ENCODE measurements around the gene CLEC2L. TPM values are rescaled to one million over a fixed set of nuclear protein-coding genes. Genes with fewer than 3 reads are reported as not detected.
"Not testable (repeated sequence)": the region's sequence is repeated elsewhere in the genome, so short reads cannot be mapped to it uniquely, and the experiment has no call there.

The CLEC2L gene
- total and polyA plus RNA-seq, 10 donors = 0.11 TPM; not detected in 9

GRCh38 chr7:139543801-139544603, 20.5 kb downstream of the CLEC2L start:
- Histone ChIP-seq H3K4me3 (no peak overlapping the region), H3K27me3 (replicated peaks in 1 of 7) (no peaks in the 10 kb centered on the region), H3K27ac (no peak overlapping the region), H3K36me3 (no peaks in the 10 kb centered on the region), H3K9me3 (no peaks in the 10 kb centered on the region), H3K4me1 (peaks cover 0 to 6% (median 0%) of the 10 kb centered on the region in 6 donors)
- intact Hi-C loops (cut with DNase I; ENCODE audit: low total_unique reads) = no loop called here
- 69 to 83% (median 80%) methylated on average over 9 to 18 of the region's 18 CpGs for WGBS, 5 donors
- TF ChIP-seq POLR2AphosphoS5 (IDR thresholded peaks at IDR 0.05) = no peak
- no peak for TF ChIP-seq CTCF (IDR thresholded peaks at IDR 0.05 in 8 of 11, conservative IDR thresholded peaks at IDR 0.05 in 3 of 11)
- TF ChIP-seq POLR2A (IDR thresholded peaks at IDR 0.05) = no peak
- no peak for DNase-seq

GRCh38 chr7:139544645-139545044, 21.2 kb downstream of the CLEC2L start:
- 89 to 94% (median 92%) methylated on average over 10 to 11 of the region's 11 CpGs for WGBS, 5 donors
- Histone ChIP-seq H3K4me3 (no peak overlapping the region), H3K27me3 (replicated peaks in 1 of 7) (no peaks in the 10 kb centered on the region), H3K4me1 (peaks cover 0 to 6% (median 0%) of the 10 kb centered on the region in 6 donors), H3K27ac (no peak overlapping the region), H3K36me3 (no peaks in the 10 kb centered on the region), H3K9me3 (no peaks in the 10 kb centered on the region)
- no peak for TF ChIP-seq CTCF (IDR thresholded peaks at IDR 0.05 in 8 of 11, conservative IDR thresholded peaks at IDR 0.05 in 3 of 11)
- TF ChIP-seq POLR2AphosphoS5 (IDR thresholded peaks at IDR 0.05) = no peak
- TF ChIP-seq POLR2A (IDR thresholded peaks at IDR 0.05) = no peak
- intact Hi-C loops (cut with DNase I; ENCODE audit: low total_unique reads) = no loop called here
- DNase-seq = no peak

GRCh38 chr7:139548302-139549028, 25.0 kb downstream of the CLEC2L start:
- H3K4me3 ChIP-seq = no peak overlapping the region
- no peak for TF ChIP-seq POLR2AphosphoS5 (IDR thresholded peaks at IDR 0.05)
- no peak for TF ChIP-seq CTCF (IDR thresholded peaks at IDR 0.05 in 8 of 11, conservative IDR thresholded peaks at IDR 0.05 in 3 of 11)
- no peak for TF ChIP-seq POLR2A (IDR thresholded peaks at IDR 0.05)
- WGBS, 5 donors = 74 to 97% (median 91%) methylated on average over 5 of the region's 5 CpGs
- H3K36me3 ChIP-seq = no peaks in the 10 kb centered on the region
- peaks cover 0 to 6% (median 0%) of the 10 kb centered on the region in 6 donors for H3K4me1 ChIP-seq
- H3K9me3 ChIP-seq = no peaks in the 10 kb centered on the region
- no peak for DNase-seq
- no peak overlapping the region for H3K27ac ChIP-seq
- no peaks in the 10 kb centered on the region for H3K27me3 ChIP-seq (replicated peaks in 1 of 7)
- intact Hi-C loops (cut with DNase I; ENCODE audit: low total_unique reads) = no loop called here

- H3K4me3 ChIP-seq; H3K36me3 ChIP-seq; intact Hi-C loops (cut with DNase I; ENCODE audit: low total_unique reads); H3K4me1 ChIP-seq; H3K9me3 ChIP-seq; H3K27ac ChIP-seq; DNase-seq: not testable (repeated sequence)
- H3K27me3 ChIP-seq (replicated peaks in 1 of 7) = peaks cover 0 to 14% (median 0%) of the 10 kb centered on the region in 7 donors
- WGBS, 5 donors = 87 to 95% (median 90%) methylated on average over 8 of the region's 8 CpGs
Observed at GRCh38 chr7:139553991-139554700, 30.7 kb downstream of the CLEC2L start.
